ENCODE measurements around the gene TARBP2.
A peak's percentile ranks its signal among the peaks of the same experiment; 100 is the strongest.
"Not testable (repeated sequence)": the region's sequence is repeated elsewhere in the genome, so short reads cannot be mapped to it uniquely, and the experiment has no call there.

TARBP2 gene

GRCh38 chr12:53538209-53538689 lies 37.2 kb downstream of the TARBP2 start:
- Histone ChIP-seq H3K4me1 (ENCODE audit: control insufficient read depth, insufficient read depth, low read length, poor library complexity, severe bottlenecking) (no peaks in the 10 kb centered on the region), H3K36me3 (ENCODE audit: control insufficient read depth, insufficient read depth, low read length) (peaks cover 79% of the 10 kb centered on the region), H3K4me3 (ENCODE audit: extremely low read depth, insufficient read depth, low read length, poor library complexity, severe bottlenecking) (no peak overlapping the region), H3K9me3 (ENCODE audit: control insufficient read depth, low read length) (no peaks in the 10 kb centered on the region), H3K27ac (ENCODE audit: low read depth, low read length, severe bottlenecking) (no peak overlapping the region)
- 67 to 70% methylated on average over 1 of the region's 1 CpG for WGBS, 2 experiments (ENCODE audit: insufficient coverage in 2 of 2)

- 94 to 95% methylated on average over 3 of the region's 3 CpGs for WGBS, 2 experiments (ENCODE audit: insufficient coverage in 2 of 2)
- H3K36me3 ChIP-seq (ENCODE audit: control insufficient read depth, insufficient read depth, low read length) = peaks cover 68% of the 10 kb centered on the region
- no peaks in the 10 kb centered on the region for H3K9me3 ChIP-seq (ENCODE audit: control insufficient read depth, low read length)
- H3K27ac ChIP-seq (ENCODE audit: low read depth, low read length, severe bottlenecking) = no peak overlapping the region
- no peaks in the 10 kb centered on the region for H3K4me1 ChIP-seq (ENCODE audit: control insufficient read depth, insufficient read depth, low read length, poor library complexity, severe bottlenecking)
- no peak overlapping the region for H3K4me3 ChIP-seq (ENCODE audit: extremely low read depth, insufficient read depth, low read length, poor library complexity, severe bottlenecking)
Measured at GRCh38 chr12:53539526-53539925, 38.4 kb downstream of the TARBP2 start.

DNA sequence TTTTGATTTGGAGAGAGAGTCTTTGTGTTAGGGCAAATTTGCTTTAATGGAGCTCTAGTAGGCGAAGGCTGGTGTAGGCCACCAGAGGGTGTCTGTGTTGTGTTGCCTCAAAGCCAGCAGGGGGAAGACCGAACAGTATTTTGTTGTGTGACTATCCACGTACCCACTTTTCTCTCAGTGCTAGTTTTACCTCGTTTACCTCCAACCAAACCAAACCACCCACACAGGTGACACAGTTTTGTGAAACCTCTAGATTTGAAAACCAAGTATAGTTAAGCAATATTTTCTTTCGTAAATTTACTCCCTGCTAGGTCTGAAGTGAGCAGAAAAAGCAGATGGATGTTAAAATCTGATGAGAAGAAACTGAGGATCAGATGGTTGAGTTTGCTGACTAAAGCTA lies 42.5 kb downstream of the TARBP2 start:
- peaks cover 49% of the 10 kb centered on the region for H3K36me3 ChIP-seq (ENCODE audit: control insufficient read depth, insufficient read depth, low read length)
- 65 to 67% methylated on average over 3 to 4 of the region's 5 CpGs for WGBS, 2 experiments (ENCODE audit: insufficient coverage in 2 of 2)
- H3K4me3 ChIP-seq (ENCODE audit: extremely low read depth, insufficient read depth, low read length, poor library complexity, severe bottlenecking) = no peak overlapping the region
- H3K27ac ChIP-seq (ENCODE audit: low read depth, low read length, severe bottlenecking) = peak overlapping the region; percentile 33
- no peaks in the 10 kb centered on the region for H3K4me1 ChIP-seq (ENCODE audit: control insufficient read depth, insufficient read depth, low read length, poor library complexity, severe bottlenecking)
- H3K9me3 ChIP-seq (ENCODE audit: control insufficient read depth, low read length) = no peaks in the 10 kb centered on the region

DNA sequence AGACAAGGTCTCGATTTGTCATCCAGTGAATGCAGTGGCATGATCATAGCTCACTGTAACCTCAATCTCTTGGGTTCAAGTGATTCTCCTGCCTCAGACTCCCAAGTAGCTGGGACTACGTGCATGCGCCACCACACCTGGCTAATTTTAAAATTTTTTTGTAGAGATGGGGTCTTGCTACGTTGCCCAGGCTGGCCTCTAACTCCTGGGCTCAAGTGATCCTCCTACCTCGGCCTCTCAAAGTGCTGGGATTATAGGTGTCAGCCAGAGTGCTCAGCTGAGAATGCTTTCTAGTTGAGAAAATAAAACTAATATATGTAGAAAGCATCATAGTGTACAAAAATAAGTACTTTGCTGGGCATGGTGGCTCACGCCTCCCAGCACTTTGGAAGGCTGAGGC lies 47.3 kb downstream of the TARBP2 start:
- not testable (repeated sequence) for H3K27ac ChIP-seq (ENCODE audit: low read depth, low read length, severe bottlenecking); H3K9me3 ChIP-seq (ENCODE audit: control insufficient read depth, low read length); H3K4me3 ChIP-seq (ENCODE audit: extremely low read depth, insufficient read depth, low read length, poor library complexity, severe bottlenecking); H3K4me1 ChIP-seq (ENCODE audit: control insufficient read depth, insufficient read depth, low read length, poor library complexity, severe bottlenecking)
- peaks cover 50% of the 10 kb centered on the region for H3K36me3 ChIP-seq (ENCODE audit: control insufficient read depth, insufficient read depth, low read length)
- 87 to 98% methylated on average over 3 to 5 of the region's 6 CpGs for WGBS, 2 experiments (ENCODE audit: insufficient coverage in 2 of 2)

GRCh38 chr12:53550131-53550530 lies 49.0 kb downstream of the TARBP2 start:
- not testable (repeated sequence) for H3K4me3 ChIP-seq (ENCODE audit: extremely low read depth, insufficient read depth, low read length, poor library complexity, severe bottlenecking); H3K9me3 ChIP-seq (ENCODE audit: control insufficient read depth, low read length); H3K4me1 ChIP-seq (ENCODE audit: control insufficient read depth, insufficient read depth, low read length, poor library complexity, severe bottlenecking); H3K27ac ChIP-seq (ENCODE audit: low read depth, low read length, severe bottlenecking)
- H3K36me3 ChIP-seq (ENCODE audit: control insufficient read depth, insufficient read depth, low read length) = peaks cover 54% of the 10 kb centered on the region
- WGBS, 2 experiments (ENCODE audit: insufficient coverage in 2 of 2) = 94 to 100% methylated on average over 2 to 3 of the region's 8 CpGs

DNA sequence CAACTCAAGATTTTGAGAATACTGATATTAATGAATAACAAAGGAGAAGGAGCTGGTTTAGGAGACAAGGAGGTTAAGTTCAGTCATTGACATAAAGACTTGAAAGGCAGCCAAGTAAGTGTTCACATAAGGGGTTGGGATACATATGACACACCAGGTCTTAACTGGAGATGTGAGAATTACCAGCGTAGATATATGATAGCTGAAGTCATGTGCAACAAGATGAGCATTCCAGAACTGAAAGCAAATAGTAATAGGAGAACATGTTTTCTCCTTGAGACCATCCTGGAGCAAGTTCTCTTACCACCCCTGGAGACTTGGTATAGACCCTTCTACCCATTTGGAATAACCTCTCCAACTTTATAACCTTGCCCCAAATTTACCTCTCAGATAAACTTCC lies 49.5 kb downstream of the TARBP2 start:
- H3K27ac ChIP-seq (ENCODE audit: low read depth, low read length, severe bottlenecking) = no peak overlapping the region
- no peak overlapping the region for H3K4me3 ChIP-seq (ENCODE audit: extremely low read depth, insufficient read depth, low read length, poor library complexity, severe bottlenecking)
- H3K36me3 ChIP-seq (ENCODE audit: control insufficient read depth, insufficient read depth, low read length) = peaks cover 54% of the 10 kb centered on the region
- no peaks in the 10 kb centered on the region for H3K9me3 ChIP-seq (ENCODE audit: control insufficient read depth, low read length)
- 100% methylated on average over 1 of the region's 1 CpG for WGBS, 2 experiments (ENCODE audit: insufficient coverage in 2 of 2)
- no peaks in the 10 kb centered on the region for H3K4me1 ChIP-seq (ENCODE audit: control insufficient read depth, insufficient read depth, low read length, poor library complexity, severe bottlenecking)

GRCh38 chr12:53551889-53552291 lies 50.8 kb downstream of the TARBP2 start:
- Histone ChIP-seq H3K4me3 (ENCODE audit: extremely low read depth, insufficient read depth, low read length, poor library complexity, severe bottlenecking) (no peak overlapping the region), H3K27ac (ENCODE audit: low read depth, low read length, severe bottlenecking) (peak overlapping the region; percentile 10)
- WGBS, 2 experiments (ENCODE audit: insufficient coverage in 2 of 2) = no CpG with 5 or more reads among the region's 2 CpGs

GRCh38 chr12:53552361-53553327 lies 51.6 kb downstream of the TARBP2 start:
- WGBS, 2 experiments (ENCODE audit: insufficient coverage in 2 of 2) = 94 to 96% methylated on average over 9 to 11 of the region's 14 CpGs
- no peak overlapping the region for H3K27ac ChIP-seq (ENCODE audit: low read depth, low read length, severe bottlenecking)
- H3K4me3 ChIP-seq (ENCODE audit: extremely low read depth, insufficient read depth, low read length, poor library complexity, severe bottlenecking) = no peak overlapping the region
- no peaks in the 10 kb centered on the region for H3K9me3 ChIP-seq (ENCODE audit: control insufficient read depth, low read length)
- no peaks in the 10 kb centered on the region for H3K4me1 ChIP-seq (ENCODE audit: control insufficient read depth, insufficient read depth, low read length, poor library complexity, severe bottlenecking)
- H3K36me3 ChIP-seq (ENCODE audit: control insufficient read depth, insufficient read depth, low read length) = peaks cover 49% of the 10 kb centered on the region

More at GRCh38 chr12:53551889-53552291, 50.8 kb downstream of the TARBP2 start:
- no peaks in the 10 kb centered on the region for H3K4me1 ChIP-seq (ENCODE audit: control insufficient read depth, insufficient read depth, low read length, poor library complexity, severe bottlenecking)
- peaks cover 54% of the 10 kb centered on the region for H3K36me3 ChIP-seq (ENCODE audit: control insufficient read depth, insufficient read depth, low read length)
- H3K9me3 ChIP-seq (ENCODE audit: control insufficient read depth, low read length) = no peaks in the 10 kb centered on the region

All from mesodermal cell (in vitro differentiated cells).